GM23338 (cell line): Measurements from ENCODE around the gene CPNE5. TPM values are rescaled to one million over a fixed set of nuclear protein-coding genes. Genes with fewer than 3 reads are reported as not detected.

Experiments
- ATAC-seq: fragments of 200-7000 bp; cut with Tn5 transposase; 3 replicates; pipeline ENCODE4 v1.9.1; 2020
- DNase-seq: peaks from one replicate; pipeline ENCODE4 v3.0.0-alpha.2; 2015; ENCODE audit warnings: low spot score
- H2AFZ ChIP-seq: fragments of 200-600 bp; sonication (generic); 2 replicates; pipeline ENCODE4 v1.8.0; 2016; ENCODE audit warnings: antibody characterized with exemption, mild to moderate bottlenecking, moderate library complexity
- H3F3A ChIP-seq: fragments of 200-600 bp; sonication (generic); replicated peaks from 2 replicates; pipeline ENCODE4 v1.8.0; 2017; ENCODE audit warnings: antibody characterized with exemption, mixed run types, low read depth
- H3K27ac ChIP-seq: fragments of 200-600 bp; sonication (generic); 2 replicates; pipeline ENCODE4 v1.6.1; 2016; ENCODE audit warnings: low read depth
- H3K27me3 ChIP-seq: fragments of 200-600 bp; sonication (generic); 2 replicates; pipeline ENCODE4 v1.8.0; 2016; ENCODE audit warnings: mild to moderate bottlenecking, mixed run types, moderate library complexity; ENCODE audit not compliant: insufficient read depth
- H3K36me3 ChIP-seq: fragments of 200-600 bp; sonication (generic); 2 replicates; pipeline ENCODE4 v1.8.0; 2016; ENCODE audit warnings: mild to moderate bottlenecking; ENCODE audit not compliant: insufficient read depth
- H3K4me1 ChIP-seq: fragments of 200-600 bp; sonication (generic); 2 replicates; pipeline ENCODE4 v1.8.0; 2016; ENCODE audit warnings: mild to moderate bottlenecking, moderate library complexity; ENCODE audit not compliant: insufficient read depth
- H3K4me2 ChIP-seq: fragments of 200-600 bp; sonication (generic); 2 replicates; pipeline ENCODE4 v1.7.1; 2017; ENCODE audit warnings: mixed run types
- H3K4me3 ChIP-seq: fragments of 200-600 bp; sonication (generic); 2 replicates; pipeline ENCODE4 v1.6.1; 2016; ENCODE audit warnings: mixed run types
- H3K79me2 ChIP-seq: fragments of 200-600 bp; sonication (generic); replicated peaks from 2 replicates; pipeline ENCODE4 v1.8.0; 2017; ENCODE audit warnings: mild to moderate bottlenecking; ENCODE audit not compliant: insufficient read depth
- H3K9me2 ChIP-seq: fragments of 200-600 bp; sonication (generic); 2 replicates; pipeline ENCODE4 v1.8.0; 2017; ENCODE audit not compliant: insufficient read depth
- H4K20me1 ChIP-seq: fragments of 200-600 bp; sonication (generic); replicated peaks from 2 replicates; pipeline ENCODE4 v1.8.0; 2017; ENCODE audit warnings: mild to moderate bottlenecking; ENCODE audit not compliant: insufficient read depth
- H3K27ac Mint-ChIP-seq: 2 replicates; pipeline ENCODE4 v1.8.0; 2020; ENCODE audit warnings: inconsistent platforms, mild to moderate bottlenecking, moderate library complexity, mixed read lengths
- H3K27me3 Mint-ChIP-seq: 3 replicates; pipeline ENCODE4 v1.8.0; 2022; ENCODE audit warnings: low read depth, mild to moderate bottlenecking, moderate library complexity, mixed read lengths, inconsistent platforms; ENCODE audit not compliant: insufficient read depth, poor library complexity
- H3K36me3 Mint-ChIP-seq: 3 replicates; pipeline ENCODE4 v1.8.0; 2021; ENCODE audit warnings: low read depth, mild to moderate bottlenecking, inconsistent platforms, moderate library complexity, mixed read lengths
- H3K4me1 Mint-ChIP-seq: 3 replicates; pipeline ENCODE4 v1.8.0; 2020; ENCODE audit warnings: mild to moderate bottlenecking, inconsistent platforms, mixed read lengths
- H3K4me3 Mint-ChIP-seq: 3 replicates; pipeline ENCODE4 v1.8.0; 2021; ENCODE audit warnings: moderate library complexity, mild to moderate bottlenecking, inconsistent platforms, mixed read lengths
- H3K9me3 Mint-ChIP-seq: 3 replicates; pipeline ENCODE4 v1.8.0; 2020; ENCODE audit warnings: moderate library complexity, mild to moderate bottlenecking, inconsistent platforms, mixed read lengths
- EZH2 ChIP-seq: fragments of 200-600 bp; sonication (generic); IDR thresholded peaks from one replicate; pipeline ENCODE4 v1.8.0; 2017; ENCODE audit warnings: antibody characterized with exemption, mild to moderate bottlenecking, low read depth; ENCODE audit not compliant: unreplicated experiment
- NANOG ChIP-seq: IDR thresholded peaks from 2 replicates; pipeline ENCODE4 v1.6.1; 2016; ENCODE audit warnings: antibody characterized with exemption, borderline replicate concordance
- REST ChIP-seq: IDR thresholded peaks from one replicate; pipeline ENCODE4 v1.6.1; 2018; ENCODE audit warnings: antibody characterized with exemption; ENCODE audit not compliant: unreplicated experiment
- STAT1 ChIP-seq: IDR thresholded peaks from one replicate; pipeline ENCODE4 v1.6.1; 2016; ENCODE audit warnings: antibody characterized with exemption; ENCODE audit not compliant: unreplicated experiment
- polyA plus RNA-seq: library from polyadenylated mRNA; unstranded; fragments of >200 nt; fragmentation: Nextera tagmentation; extraction: Ambion mirVana; gene quantifications from 2 replicates; pipeline ENCODE4 v1.2.1, GENCODE V29; 2016
- total RNA-seq: library from RNA; depleted of rRNA; stranded (reverse); fragments of >200 nt; shearing (Covaris generic); gene quantifications from 2 replicates; pipeline ENCODE4 v1.2.3, GENCODE V29; 2014
- TF ChIP-seq, protein P1 (sequence below): fragments of 250-450 bp; sonication (Bioruptor Pico); IDR thresholded peaks from 2 replicates; pipeline ENCODE4 v1.5.0; 2020; ENCODE audit warnings: mild to moderate bottlenecking, moderate library complexity

CPNE5 gene
- total and polyA plus RNA-seq, 2 experiments from 2014 or later = 0.14 to 0.42 TPM

DNA sequence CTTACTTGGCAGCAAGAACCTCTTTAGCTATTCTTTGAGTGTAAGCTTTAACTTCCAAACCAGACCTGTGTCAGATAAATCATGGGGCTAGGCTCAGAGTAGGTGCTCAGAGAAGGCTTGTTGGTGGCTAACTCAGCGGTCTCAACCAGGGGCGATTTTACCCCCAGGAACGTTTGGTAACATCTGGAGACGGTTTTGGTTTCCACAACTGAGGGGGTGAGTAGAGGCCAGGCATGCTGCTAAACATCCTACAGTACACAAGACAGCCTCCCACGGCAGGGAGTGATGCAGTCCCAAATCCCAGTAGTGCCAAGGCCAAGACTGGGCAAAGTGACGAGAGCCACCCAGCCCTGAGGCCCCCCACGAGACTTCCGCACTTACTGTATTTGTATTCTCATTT lies 82.5 kb downstream of the CPNE5 start:
- Histone ChIP-seq H3K4me1 (no peaks in the 10 kb centered on the region), H3K79me2 (no peaks in the 10 kb centered on the region), H4K20me1 (no peaks in the 10 kb centered on the region), H3K36me3 (no peaks in the 10 kb centered on the region), H3K9me2 (no peaks in the 10 kb centered on the region), H3F3A (no peaks in the 10 kb centered on the region), H3K4me2 (no peak overlapping the region), H3K27ac (no peak overlapping the region), H3K4me3 (no peak overlapping the region), H2AFZ (no peak overlapping the region), H3K27me3 (no peaks in the 10 kb centered on the region)
- Mint-ChIP-seq H3K36me3 (no peaks in the 10 kb centered on the region), H3K27ac (no peak overlapping the region), H3K9me3 (no peaks in the 10 kb centered on the region), H3K27me3 (peaks cover 16% of the 10 kb centered on the region), H3K4me1 (peaks cover 13% of the 10 kb centered on the region), H3K4me3 (no peak overlapping the region)
- TF ChIP-seq NANOG (no peak), STAT1 (no peak), REST (no peak), EZH2 (no peak)
- TF ChIP-seq, protein P1, sequence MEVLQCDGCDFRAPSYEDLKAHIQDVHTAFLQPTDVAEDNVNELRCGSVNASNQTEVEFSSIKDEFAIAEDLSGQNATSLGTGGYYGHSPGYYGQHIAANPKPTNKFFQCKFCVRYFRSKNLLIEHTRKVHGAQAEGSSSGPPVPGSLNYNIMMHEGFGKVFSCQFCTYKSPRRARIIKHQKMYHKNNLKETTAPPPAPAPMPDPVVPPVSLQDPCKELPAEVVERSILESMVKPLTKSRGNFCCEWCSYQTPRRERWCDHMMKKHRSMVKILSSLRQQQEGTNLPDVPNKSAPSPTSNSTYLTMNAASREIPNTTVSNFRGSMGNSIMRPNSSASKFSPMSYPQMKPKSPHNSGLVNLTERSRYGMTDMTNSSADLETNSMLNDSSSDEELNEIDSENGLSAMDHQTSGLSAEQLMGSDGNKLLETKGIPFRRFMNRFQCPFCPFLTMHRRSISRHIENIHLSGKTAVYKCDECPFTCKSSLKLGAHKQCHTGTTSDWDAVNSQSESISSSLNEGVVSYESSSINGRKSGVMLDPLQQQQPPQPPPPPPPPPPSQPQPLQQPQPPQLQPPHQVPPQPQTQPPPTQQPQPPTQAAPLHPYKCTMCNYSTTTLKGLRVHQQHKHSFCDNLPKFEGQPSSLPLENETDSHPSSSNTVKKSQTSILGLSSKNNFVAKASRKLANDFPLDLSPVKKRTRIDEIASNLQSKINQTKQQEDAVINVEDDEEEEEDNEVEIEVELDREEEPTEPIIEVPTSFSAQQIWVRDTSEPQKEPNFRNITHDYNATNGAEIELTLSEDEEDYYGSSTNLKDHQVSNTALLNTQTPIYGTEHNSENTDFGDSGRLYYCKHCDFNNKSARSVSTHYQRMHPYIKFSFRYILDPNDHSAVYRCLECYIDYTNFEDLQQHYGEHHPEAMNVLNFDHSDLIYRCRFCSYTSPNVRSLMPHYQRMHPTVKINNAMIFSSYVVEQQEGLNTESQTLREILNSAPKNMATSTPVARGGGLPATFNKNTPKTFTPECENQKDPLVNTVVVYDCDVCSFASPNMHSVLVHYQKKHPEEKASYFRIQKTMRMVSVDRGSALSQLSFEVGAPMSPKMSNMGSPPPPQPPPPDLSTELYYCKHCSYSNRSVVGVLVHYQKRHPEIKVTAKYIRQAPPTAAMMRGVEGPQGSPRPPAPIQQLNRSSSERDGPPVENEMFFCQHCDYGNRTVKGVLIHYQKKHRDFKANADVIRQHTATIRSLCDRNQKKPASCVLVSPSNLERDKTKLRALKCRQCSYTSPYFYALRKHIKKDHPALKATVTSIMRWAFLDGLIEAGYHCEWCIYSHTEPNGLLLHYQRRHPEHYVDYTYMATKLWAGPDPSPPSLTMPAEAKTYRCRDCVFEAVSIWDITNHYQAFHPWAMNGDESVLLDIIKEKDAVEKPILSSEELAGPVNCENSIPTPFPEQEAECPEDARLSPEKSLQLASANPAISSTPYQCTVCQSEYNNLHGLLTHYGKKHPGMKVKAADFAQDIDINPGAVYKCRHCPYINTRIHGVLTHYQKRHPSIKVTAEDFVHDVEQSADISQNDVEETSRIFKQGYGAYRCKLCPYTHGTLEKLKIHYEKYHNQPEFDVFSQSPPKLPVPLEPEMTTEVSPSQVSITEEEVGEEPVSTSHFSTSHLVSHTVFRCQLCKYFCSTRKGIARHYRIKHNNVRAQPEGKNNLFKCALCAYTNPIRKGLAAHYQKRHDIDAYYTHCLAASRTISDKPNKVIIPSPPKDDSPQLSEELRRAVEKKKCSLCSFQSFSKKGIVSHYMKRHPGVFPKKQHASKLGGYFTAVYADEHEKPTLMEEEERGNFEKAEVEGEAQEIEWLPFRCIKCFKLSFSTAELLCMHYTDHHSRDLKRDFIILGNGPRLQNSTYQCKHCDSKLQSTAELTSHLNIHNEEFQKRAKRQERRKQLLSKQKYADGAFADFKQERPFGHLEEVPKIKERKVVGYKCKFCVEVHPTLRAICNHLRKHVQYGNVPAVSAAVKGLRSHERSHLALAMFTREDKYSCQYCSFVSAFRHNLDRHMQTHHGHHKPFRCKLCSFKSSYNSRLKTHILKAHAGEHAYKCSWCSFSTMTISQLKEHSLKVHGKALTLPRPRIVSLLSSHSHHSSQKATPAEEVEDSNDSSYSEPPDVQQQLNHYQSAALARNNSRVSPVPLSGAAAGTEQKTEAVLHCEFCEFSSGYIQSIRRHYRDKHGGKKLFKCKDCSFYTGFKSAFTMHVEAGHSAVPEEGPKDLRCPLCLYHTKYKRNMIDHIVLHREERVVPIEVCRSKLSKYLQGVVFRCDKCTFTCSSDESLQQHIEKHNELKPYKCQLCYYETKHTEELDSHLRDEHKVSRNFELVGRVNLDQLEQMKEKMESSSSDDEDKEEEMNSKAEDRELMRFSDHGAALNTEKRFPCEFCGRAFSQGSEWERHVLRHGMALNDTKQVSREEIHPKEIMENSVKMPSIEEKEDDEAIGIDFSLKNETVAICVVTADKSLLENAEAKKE (CRISPR knock-in tag) = no peak
- no peak for DNase-seq
- no peak for ATAC-seq
